Measurements from ENCODE around the gene CCDC88B.
"Not testable (repeated sequence)": the region's sequence is repeated elsewhere in the genome, so short reads cannot be mapped to it uniquely, and the experiment has no call there.

Gene CCDC88B

GRCh38 chr11:64321026-64321425 is 19.0 kb upstream of the CCDC88B start:
- no peak for DNase-seq

- DNase-seq: no peak
These were observed 18.5 kb upstream of the CCDC88B start for GRCh38 chr11:64321533-64321932.

GRCh38 chr11:64322925-64323260 is 17.1 kb upstream of the CCDC88B start:
- no peak for DNase-seq

GRCh38 chr11:64323373-64323772 is 16.6 kb upstream of the CCDC88B start:
- DNase-seq: no peak

- DNase-seq: not testable (repeated sequence)
These were observed 16.0 kb upstream of the CCDC88B start for GRCh38 chr11:64323984-64324383.

- no peak for DNase-seq
These were observed 15.1 kb upstream of the CCDC88B start for GRCh38 chr11:64324692-64325469.

GRCh38 chr11:64327375-64327774 is 12.6 kb upstream of the CCDC88B start:
- DNase-seq: no peak

GRCh38 chr11:64327993-64328392 is 12.0 kb upstream of the CCDC88B start:
- no peak for DNase-seq

GRCh38 chr11:64330888-64331287 is 9.1 kb upstream of the CCDC88B start:
- DNase-seq: no peak

- DNase-seq: peak; percentile 95
These were observed 8.2 kb upstream of the CCDC88B start for GRCh38 chr11:64331569-64332371.

GRCh38 chr11:64333556-64333955 is 6.4 kb upstream of the CCDC88B start:
- no peak for DNase-seq

GRCh38 chr11:64334764-64335735 is 5.0 kb upstream of the CCDC88B start:
- peak; percentile 79 for DNase-seq

- no peak for DNase-seq
These were observed 2.3 kb upstream of the CCDC88B start for GRCh38 chr11:64337538-64338249.

GRCh38 chr11:64338716-64339115 is 1.3 kb upstream of the CCDC88B start:
- DNase-seq: no peak

GRCh38 chr11:64339286-64339685 is 718 bp upstream of the CCDC88B start:
- DNase-seq: peak; percentile 48

- peak; percentile 42 for DNase-seq
These were observed 799 bp downstream of the CCDC88B start for GRCh38 chr11:64340671-64341335.

GRCh38 chr11:64341429-64341828 is 1.4 kb downstream of the CCDC88B start:
- DNase-seq: no peak

- peak; percentile 93 for DNase-seq
These were observed 2.1 kb downstream of the CCDC88B start for GRCh38 chr11:64341851-64342791.

- no peak for DNase-seq
These were observed 3.1 kb downstream of the CCDC88B start for GRCh38 chr11:64342869-64343745.
